Prostate gland (tissue), 2 donors: Measurements from ENCODE around the gene LAMA4.

Source experiments
- CTCF ChIP-seq, 4 experiments: fragments of 200-600 bp in 2 of 4; fragments of 450-650 bp in 2 of 4; sonication (generic) in 2 of 4; IDR thresholded peaks; 1 replicate in 3 of 4; 2 replicates in 1 of 4; pipeline ENCODE4 v1.5.1; 2016 to 2019; ENCODE audit warnings: antibody characterized with exemption in 4 of 4, mild to moderate bottlenecking in 2 of 4, moderate library complexity in 2 of 4
- POLR2A ChIP-seq: fragments of 450-650 bp; IDR thresholded peaks from one replicate; pipeline ENCODE4 v1.6.1; 2016; ENCODE audit warnings: antibody characterized with exemption, mild to moderate bottlenecking
- POLR2AphosphoS5 ChIP-seq: sonication (generic); formaldehyde crosslinking; IDR thresholded peaks from one replicate; pipeline ENCODE4 v1.6.1; 2017; ENCODE audit warnings: antibody characterized with exemption

- TF ChIP-seq POLR2AphosphoS5 = no peak
- TF ChIP-seq CTCF (IDR thresholded peaks at IDR 0.05) = no peak
- no peak for TF ChIP-seq POLR2A
These were observed 106.3 kb downstream of the LAMA4 start for GRCh38 chr6:112148103-112148502.
